Left hindlimb (tissue), 1 donor: ENCODE results near the gene ARHGAP15.

Experiments used
- DNase-seq: peaks from one replicate; pipeline ENCODE4 v3.0.0-alpha.2; 2018

The ARHGAP15 gene

DNA sequence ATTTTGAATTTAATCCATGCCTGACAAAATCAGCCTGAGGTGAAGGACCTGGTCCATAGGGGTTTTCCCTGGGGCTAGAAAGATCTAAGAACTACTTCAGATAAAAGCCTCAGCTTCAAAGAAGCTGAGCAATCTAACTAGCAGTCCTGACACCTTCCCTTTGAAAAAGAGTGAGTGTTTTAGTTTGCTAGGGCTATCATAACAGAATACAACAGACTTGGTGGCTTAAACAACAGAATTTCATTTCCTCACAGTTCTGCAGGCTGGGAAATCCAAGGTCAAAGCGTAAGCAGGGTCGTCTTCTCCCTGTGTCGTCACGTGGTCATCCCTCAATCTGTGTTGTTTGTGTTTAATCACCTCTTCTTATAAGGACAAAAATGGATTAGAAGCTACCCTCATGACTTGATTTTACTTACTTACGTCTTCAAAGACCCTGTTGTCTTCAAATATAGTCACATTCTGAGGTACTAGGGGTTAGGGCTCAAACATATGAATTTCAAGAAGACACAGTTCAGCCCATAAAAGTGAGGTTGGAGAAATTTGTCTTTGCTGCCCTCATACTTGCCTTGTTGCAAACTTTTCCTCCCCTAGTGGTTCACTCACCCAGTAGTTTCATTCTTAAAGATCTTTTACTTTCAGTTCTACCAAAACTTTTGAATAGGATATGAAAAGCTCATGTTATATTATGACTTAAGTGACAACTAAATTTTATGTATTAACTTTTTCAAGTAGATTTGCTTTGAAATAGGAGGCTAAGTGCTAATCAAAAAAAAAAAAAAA, 673.8 kb downstream of the ARHGAP15 start:
- DNase-seq, result no peak

DNA sequence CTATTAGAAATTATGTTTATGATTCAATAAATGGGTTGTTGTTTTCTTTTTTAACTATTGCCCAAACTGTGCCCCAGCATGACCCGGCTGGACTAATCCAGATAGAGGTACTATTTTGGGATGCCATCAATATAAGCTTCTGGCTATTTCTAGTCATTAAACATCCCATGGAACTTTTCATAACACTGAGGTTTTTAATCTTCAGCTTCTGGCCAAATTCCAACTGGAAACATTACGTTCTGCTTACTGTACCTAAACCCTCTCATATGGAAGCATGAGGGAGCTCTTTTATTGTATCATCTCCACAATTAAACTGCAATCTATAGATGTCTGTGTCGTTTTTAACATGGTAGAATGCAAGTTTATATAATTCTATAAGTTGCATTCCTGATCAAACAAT, 674.7 kb downstream of the ARHGAP15 start:
- DNase-seq, result no peak

DNA sequence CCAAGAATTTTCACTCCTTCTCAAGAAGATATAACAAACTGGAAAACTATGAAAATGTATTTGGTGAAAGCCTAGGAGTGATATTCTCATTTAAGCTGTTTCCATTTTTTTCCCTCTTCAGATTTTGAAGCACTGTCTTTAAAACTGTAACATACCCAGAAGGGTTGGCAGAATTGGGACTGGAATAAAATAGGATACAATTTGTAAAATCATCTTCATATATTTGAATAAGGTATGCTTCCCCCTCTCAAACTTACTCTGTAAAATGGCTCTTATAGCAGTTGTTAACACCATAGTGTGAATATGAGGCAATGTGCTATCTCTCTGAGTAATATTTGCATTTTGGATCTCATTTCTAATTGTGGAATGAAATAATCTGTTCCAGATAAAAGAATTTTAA, 676.4 kb downstream of the ARHGAP15 start:
- no peak for DNase-seq

DNA sequence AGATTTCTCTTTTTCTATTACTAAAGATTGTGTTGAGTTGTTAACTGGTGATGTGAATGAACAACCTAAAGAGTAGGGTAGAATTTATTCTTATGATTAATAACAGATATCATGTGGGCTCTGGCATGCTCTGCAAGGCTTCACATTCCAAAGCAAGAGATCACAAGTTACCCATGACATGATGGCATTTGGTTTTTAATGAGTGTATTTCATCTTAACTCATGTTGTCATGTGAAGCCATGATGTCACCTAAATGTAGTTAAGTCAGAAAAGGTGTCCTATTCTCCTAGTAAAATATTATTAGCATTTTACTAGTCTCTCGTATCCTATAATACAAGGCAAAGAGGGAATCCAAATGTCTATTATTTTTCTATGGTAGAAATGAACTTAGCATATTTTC, 678.0 kb downstream of the ARHGAP15 start:
- DNase-seq, result no peak

DNA sequence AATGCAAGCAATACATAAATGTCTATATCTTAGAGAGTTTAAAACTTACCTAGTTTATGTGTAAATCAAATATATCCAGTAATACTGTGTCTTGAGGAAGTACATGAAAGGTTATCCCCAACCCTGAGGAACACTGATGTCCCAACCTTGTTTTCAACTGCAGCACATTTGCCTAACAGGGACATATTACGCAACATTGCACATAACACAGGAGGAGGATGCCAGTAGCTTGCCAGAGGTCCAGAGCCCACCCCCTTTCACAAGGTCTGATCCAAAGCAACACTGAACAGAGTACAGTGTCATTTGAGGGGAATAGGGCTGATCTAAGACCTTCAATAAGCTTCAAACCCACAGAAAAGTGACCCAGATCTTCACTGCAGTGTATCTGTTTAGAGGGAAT, 678.5 kb downstream of the ARHGAP15 start:
- DNase-seq, result no peak

DNA sequence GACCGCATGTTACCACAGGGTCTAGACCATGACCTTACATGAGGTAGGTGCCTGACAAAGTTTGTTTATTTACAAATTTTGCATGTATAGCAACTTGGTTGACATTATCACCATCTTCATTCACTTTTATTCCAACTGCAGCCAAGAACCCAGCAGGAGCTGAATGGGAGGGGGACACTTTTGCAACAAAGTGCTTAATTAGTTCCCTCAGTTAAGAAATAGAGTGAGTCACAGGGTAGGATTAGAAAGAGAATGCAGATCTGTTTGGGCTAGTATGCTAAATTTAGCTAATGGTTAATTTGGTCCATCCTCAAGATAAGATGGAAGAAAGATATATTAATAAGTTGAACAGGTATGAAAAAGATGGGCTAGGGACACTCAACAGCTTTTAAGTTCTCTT, 678.9 kb downstream of the ARHGAP15 start:
- DNase-seq, result no peak

DNA sequence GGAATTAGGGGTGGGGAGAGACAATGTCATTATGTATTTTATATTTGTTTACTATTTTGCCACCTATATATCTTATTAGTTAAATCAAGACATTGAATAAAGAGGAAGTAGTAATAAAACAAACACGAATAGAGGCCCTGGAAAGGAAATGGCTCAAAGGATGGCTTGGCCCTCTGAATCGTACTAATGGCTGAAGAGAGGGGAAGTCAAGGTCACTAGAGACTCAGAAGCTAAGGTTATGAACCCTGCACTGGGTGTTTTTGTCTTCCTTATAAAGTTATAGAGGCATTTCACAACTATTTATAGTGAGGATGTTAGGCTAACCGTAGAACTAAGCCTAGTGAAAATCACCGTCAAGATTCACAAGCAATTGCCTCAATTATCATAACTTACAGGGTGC, 685.9 kb downstream of the ARHGAP15 start:
- DNase-seq, result no peak

DNA sequence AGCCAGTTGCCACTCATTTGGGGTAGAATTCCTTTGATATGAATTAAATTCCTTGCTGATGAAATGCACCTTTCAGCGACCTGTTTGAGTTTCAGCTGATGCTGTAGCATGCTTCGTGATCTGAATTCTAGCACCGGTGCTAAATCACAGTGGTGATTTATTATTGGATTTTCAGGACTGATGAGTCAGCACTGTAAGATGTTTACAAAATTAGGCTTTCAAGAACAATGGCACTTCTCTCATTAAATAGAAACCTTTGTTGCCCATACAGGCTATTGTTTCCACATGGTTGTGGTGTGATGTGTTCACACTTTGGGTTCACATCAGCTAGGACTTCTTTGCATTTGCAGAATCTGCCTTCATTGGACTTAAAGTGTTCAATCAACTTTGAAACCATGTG, 687.7 kb downstream of the ARHGAP15 start:
- DNase-seq, result no peak
